SKM-1 (cell line): Measurements from ENCODE around the gene MRPS26.
"Not testable (repeated sequence)": the region's sequence is repeated elsewhere in the genome, so short reads cannot be mapped to it uniquely, and the experiment has no call there.

ENCODE experiments used
- DNase-seq: peaks from one replicate; lab custom pipeline; 2025; ENCODE audit not compliant: unreplicated experiment; lab: John Stamatoyannopoulos, UW

The MRPS26 gene

DNA sequence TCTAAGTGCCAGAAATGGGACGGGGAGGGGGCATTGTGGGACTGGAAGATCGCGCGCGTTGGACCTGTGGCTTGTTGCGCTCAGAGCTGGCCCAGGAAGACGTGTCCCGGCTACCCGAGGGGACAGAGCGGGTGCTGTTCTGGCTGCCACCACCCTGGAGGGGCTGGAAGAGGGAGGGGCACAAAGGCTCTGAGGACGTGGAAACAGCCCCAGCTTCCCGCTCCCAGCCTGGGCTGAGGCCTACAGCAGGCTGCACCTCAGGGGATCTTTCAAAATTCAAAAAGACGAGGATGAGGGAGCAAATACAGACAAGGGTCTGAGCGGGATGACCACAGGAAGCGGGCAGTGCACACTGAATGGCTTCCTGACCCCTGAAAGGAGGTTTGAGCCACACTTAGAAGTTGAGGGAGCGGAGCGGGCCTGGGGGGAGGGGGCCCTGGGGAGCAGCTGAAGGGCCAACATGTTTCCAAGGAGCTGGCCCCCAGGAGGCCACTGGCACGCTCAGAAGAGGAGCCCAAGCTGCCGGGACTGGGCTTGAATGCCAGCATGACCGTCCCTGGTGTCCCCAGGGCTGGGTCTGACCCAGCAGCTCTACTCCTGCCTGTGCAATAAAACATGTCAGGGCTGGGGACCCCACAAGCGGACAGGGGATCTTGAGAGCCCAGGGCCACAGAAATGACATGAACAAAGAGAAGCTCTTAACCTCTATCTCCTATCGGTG lies 26.8 kb downstream of the MRPS26 start:
- DNase-seq = no peak

DNA sequence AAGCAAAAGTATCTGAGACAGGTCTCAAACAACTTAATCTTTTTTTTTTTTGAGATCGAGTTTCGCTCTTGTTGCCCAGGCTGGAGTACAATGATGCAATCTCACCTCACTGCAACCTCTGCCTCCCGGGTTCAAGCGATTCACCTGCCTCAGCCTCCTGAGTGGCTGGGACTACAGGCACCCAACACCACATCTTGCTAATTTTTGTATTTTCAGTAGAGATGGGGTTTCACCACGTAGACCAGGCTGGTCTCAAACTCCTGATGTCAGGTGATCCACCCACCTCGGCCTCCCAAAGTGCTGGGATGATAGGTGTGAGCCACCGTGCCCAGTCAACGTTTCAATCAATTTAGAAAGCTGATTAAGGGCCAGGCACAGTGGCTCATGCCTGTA lies 27.4 kb downstream of the MRPS26 start:
- DNase-seq = not testable (repeated sequence)

DNA sequence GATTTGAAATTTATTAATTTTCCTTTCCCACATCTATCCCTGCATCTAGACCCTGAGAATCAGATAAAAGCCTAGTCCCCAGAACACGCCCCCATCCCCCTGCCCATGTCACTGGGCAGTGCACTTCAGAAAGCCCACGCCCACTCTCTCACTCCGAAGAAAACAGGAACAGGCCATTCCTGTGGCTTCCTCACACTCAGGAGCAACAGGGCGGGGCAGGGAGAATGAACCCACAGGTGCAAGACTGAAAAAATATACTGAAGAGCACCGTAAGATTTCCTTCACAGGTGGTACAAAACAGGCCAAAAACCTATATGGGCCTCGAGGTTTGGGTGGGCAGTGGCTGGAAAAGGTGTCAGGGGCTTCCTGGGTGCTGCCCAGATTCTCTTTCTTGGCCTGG lies 29.0 kb downstream of the MRPS26 start:
- DNase-seq = no peak

DNA sequence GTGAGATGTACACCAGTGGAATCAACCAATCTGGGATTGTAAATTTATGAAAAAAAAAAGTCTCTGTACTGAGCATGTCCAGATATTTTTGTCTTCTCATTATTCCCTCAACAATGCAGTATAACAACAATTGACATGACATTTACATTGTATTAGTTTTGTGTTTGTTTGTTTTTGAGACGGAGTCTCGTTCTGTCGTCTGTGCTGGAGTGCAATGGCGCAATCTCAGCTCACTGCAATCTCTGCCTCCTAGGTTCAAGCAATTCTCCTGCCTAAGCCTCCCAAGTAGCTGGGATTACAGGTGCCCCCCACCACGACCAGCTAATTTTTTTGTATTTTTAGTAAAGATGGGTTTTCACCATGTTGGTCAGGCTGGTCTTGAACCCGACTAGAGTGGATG lies 29.5 kb downstream of the MRPS26 start:
- DNase-seq = not testable (repeated sequence)

DNA sequence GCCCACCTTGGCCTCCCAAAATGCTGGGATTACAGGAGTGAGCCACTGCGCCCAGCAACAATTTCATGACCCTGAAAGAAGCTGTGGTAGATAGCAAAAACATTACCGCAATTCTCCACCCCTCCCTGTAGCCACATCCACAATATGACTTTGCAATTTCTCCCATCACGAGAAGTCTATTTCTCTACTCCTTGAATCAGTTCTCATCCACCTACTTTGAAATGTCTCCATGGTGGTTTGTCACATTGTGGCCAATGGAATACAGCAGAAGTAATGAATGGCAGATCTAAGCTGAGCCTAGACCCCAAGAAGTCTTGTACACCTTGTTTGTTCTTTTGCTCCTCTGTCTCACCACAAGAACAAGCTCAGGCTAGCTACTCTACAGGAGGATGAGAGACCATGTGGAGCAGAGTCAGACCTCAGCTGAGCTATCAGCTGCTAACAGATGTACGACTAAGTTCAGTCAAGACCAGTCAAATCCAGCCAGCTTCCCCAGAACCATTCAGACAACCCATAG lies 31.8 kb downstream of the MRPS26 start:
- DNase-seq = no peak

DNA sequence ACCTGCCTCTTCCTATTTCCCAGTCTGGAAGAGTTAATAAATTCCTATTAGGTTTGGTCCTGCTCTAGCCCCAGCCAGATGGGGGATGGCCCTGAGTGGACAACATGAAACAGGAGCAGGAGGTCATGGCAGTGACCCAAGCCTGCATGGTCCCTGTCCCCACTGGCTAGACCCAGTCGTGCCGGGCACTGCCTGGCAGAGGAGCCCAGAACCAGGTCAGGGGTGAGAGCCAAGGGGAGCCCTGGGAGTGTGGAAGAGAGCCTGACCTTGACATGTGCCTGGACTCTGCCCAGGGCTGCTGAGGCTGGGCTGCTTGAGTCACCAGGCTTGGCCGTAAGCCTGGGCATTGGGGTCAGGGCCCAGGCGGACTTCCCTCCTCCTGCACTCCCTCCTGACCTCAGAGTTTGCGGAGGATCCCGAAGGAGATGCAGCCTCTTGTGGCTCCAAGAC lies 35.1 kb downstream of the MRPS26 start:
- no peak for DNase-seq

DNA sequence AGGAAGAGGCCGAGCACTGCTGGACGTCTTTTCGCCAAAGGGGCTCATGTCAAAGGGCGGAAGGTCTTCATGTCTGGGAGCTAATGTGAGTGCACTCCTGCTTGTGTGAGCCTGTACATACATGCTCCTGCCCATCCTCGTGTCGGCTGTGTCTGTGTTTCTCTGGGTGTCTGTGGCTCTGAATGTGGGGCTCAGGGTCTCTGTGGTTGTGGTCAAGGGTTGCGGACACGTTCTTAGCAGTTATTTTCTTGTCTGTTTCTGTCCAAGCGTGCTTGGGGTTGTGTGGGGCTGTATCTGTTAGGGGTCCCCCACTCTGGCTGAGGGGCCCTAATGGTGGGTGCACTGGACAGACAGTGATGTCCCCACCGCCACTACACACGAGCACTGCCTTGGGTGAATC lies 35.8 kb downstream of the MRPS26 start:
- no peak for DNase-seq

DNA sequence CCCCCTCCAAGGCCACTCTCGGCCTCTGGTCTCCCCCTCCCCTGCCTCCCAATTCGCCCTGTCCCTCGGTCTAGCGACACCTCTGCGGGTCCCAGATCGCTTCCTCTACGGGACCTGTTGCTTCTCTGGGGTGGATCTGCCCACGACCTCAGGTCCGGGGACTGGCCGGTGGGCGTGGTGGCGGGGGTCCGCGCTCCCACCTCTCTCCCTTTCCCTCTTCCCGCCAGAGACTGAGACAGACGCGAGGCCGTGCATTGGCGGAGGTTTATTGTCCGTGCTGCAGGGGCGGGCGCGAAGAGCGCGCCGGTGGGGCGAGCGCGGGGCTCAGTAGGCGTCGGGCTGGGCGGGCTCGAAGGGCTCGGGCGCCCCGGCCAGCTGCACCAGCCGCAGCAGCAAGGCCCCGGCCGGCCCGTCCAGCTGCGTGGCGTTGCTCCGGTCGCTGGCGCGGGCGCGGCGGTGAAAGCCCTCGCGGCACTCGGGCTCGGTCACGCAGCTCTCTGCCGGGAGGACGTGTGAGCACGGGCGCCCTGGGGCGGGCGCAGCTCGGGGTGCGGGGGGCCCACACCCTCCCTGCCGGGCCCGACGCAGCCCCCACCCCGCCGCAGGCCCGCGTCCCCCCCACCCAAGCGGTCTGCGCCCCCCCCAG lies 36.6 kb downstream of the MRPS26 start:
- DNase-seq = no peak

DNA sequence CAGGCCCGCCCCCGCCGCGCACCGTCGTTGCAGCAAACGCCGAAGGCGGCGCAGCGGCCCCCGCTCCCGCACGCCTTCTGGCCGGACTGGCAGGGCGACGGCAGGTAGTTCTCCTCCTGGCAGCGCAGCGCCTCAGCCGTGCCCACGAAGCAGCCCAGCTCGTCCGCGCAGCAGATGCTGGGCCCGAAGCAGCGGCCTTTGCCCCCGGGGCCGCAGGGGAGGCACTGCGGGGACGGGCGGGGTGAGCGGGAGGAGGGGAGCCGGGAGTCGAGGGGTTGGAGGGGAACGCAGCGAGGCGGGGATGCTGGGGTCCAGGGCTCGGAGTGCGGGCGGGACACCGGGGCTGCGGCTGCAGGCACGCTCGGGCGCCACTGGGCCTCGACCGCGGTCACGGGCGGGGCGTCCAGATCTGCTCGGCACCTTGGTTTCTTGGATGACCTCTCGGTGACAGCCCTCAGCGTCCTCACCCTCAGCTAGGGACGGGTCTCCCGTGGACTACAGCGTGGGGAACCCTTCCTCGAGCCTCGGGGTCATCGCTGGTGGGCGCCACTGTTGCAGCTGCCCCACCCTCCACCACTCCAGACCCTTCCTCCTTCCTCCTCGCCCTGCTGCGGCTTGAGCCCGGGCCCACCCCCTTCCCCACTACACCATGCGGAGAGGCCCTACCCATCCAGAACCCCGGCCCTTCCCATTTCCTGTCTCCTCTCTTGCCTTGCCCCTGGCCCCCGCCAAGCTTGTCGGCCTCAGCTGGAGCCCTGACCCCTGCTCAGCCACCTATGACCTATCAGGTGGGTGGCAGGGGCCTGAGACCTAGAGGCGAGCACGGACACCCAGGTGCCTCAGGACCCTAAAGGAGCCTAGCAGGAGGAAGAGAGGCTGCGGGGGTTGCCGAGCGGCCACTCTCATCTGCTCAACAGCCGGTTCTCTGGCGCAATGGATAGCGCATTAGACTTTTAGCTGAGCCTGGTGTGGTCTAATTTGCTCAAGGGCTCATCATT lies 37.4 kb downstream of the MRPS26 start:
- DNase-seq = no peak

DNA sequence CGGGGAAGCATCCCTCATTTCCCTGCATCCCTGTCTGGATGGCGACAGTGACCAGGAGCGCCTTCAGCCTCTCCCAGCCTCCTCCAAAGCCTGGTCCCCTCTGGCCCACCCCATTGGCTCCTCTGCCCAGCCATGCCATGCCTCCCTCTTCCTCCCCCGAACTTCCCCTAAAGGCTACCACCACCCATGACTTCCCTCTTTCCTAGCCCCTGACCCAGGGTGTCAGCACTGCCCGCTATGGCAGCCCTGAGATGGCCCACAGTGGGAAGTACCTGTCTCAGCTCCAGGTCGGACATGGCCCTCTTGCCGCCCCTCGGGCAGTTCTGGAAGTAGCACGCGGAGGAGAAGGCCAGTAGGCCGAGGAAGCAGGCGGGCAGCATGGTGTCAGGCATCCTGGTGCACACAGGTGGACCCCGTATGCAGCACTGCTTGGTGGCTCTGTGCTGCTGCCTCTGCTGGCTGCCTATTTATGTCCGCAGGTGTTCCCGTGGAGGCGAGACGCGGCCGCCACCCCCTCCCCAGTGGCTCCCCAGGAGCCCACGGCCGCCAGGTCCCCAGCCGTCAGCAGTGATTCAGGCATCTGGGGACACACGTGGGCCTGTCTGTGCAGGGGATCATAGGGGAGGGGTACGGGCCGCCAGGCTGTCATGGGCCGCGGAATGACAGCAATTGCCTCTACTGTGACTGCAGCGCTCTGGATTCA lies 38.6 kb downstream of the MRPS26 start, which contains the start of gene AVP:
AVP (minus strand) TSS at position 442 of the 703 bp plus-strand sequence; CDS start at position 392, 50 bp downstream.
- DNase-seq = no peak

DNA sequence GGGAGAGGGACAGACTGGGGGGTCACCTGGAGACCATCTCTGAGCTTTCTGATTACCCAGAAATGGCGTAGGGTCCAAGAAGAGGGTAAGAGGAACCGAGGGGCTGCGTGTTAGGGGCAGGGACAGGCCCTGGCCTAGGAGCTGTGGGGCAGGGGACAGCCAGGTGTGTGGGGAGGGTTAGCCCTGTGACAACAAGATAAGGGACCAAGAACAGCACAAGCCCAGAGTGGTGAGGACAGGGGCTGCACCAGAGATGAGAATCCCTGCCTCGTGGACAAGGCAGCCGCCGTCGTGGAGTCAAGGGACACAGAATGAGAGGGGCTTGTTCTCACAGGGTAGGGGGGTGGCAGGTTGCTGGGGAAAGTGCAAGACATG lies 39.1 kb downstream of the MRPS26 start:
- no peak for DNase-seq

DNA sequence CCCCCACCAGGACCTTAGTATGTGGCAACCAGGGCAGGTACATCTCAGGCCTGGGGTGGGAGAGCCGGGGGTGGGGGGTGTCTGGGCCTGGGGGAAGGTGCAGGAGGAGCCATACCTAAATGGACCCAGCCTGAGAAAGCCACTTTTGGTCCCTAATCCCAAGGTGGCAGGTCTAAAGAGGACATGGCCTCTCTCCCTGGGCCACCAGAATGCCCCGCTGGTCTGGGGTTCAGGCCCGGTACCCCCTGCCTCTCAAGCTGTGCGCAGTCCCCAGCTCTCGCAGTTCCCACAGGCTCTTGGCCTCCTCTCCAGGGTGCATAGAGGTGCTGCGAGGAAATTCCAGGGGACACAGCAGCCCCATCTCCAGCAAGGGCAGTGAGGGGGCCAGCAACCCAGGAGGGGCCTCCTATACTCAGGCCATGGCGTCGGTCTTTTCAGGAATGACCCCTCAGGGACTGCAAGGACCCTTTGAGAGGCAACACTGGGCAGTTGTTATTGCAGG lies 39.8 kb downstream of the MRPS26 start:
- DNase-seq = no peak

DNA sequence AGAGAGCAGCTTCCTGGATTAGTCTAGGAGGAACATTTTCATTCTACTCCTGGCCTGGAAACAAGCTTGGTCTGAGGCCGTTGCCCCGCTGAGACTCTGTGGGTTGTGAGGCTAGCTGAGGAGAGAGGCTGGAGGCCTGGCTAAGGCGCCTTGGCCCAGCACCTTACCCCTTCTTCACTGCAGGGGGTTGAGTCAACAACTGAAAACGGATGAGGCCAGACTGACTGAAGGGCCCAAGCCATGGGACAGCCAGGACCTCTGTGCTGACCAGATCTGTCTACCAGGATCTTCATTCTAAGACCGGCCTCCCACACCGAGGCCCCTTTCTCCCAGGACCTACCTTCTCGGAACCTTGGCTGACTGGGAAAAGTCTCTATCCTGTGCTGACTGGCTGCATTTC lies 42.2 kb downstream of the MRPS26 start:
- no peak for DNase-seq

DNA sequence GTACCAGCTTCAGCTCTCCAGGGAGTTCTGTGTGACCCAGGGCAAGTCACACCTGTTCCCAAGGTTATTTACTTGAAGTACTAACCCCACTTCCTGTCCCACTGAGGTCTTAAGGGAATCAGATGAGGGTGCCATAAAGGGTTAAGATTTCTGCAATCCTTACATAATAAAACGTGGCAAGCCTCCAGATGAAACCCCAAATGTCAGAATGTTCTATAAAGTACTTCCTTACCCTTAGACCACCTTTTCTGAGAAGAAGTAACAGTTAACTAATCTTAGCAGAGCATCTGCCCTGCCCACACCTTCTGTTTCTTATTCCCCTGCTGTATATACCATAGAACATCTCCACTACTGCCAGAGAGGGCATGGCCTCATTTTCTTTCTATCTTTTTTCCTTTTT lies 44.7 kb downstream of the MRPS26 start:
- no peak for DNase-seq

DNA sequence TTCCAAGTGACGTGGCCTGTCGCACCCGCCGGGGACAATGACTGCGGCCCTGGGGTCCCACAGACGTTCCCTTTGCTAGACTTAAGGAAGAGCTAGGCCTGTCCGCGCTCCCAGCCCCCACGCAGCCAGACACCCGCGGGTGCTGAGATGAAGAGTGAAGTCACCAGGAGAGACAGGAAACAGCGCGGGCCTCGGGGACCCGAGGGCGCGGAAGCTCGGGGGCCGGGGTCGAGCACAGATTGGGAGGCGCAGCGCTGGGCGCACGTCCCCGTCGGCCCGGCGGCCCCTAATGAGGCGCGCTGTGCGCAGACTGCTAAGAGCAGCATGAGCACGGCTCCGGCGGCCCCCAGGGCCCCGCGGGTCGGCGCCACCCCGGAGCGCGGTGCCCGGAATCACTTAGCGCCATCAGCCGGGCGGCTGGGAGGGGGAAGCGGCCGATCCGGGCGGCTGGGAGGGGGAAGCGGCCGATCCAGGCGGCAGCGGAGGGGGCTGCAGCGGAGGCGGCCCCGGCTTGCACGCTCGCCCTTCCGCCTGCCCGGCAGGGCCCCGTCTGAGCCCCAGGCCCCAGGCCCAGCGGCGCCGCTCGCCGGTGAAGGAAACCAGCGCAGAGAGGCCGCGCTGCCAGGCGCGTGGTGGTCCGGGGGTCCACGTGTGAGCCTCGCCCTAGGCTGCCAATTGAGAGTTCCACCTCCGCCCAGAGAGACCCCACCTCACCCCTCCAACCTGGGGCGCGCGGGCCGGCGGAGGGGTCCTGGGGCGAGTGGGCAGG lies 46.9 kb downstream of the MRPS26 start:
- no peak for DNase-seq

DNA sequence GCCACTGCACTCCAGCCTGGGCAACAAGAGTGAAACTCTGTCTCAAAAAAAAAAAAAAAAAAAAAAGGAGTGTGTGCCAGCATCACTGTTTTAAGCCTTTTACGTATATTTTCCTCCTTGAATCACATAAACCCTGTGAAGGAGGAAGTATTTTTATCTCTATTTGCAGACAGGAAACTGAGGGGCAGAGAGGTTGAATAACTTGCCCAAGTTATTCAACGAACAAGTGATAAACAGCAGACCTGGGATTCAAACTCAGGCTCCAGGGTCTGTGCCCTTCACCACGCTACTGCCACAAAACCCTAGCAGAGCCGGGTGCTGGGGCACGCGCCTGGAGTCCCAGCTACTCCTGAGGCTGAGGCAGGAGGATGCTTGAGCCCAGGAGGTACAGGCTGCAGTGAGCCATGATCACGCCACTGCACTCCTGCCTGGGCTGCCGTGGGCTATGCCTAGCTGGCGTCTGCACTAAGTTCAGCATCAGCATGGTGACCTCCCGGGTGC lies 48.1 kb downstream of the MRPS26 start:
- no peak for DNase-seq

DNA sequence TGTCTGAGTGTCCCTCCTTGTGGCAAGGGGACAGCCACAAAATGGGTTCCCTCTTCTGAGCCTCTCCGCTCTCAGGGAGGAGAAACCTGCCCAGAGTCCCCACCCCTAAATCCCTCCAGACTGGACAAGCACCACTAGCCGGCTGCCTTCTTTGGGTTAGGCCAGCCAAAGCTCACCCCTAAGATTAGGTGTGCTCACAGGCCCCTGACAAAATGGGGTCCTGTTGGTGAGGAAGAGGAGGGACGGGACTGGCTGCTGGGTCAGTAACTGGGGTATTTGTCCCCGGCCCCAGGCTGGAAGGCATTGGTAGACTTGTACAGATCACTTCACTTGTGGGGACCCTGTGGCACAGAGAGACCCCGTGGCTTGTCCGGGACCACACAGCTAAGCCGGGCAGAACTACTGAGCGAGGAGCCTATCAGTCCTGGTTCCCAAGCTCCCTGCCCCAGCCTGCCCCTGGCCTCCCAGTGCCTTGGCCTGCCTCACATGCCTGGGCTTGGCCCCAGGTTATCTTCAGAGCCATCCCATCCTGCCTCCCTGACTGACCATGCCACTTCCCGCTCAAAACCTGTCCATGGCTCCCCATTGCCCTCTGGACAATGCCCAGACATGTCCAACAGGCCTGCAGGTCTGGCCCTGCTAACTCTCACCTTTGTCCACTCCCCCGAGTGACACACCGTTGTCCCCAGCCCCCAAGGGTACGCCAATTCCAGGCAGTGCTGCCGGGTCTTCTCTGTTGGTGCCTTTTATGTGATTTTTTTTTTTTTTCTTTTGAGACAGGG lies 49.2 kb downstream of the MRPS26 start:
- no peak for DNase-seq
